Neural progenitor cell (in vitro differentiated cells): Measurements from ENCODE around the gene TMEM14C.

Experiments used
- CTCF ChIP-seq: fragments of 200-600 bp; sonication (generic); IDR thresholded peaks from 2 replicates; pipeline ENCODE4 v1.5.1; 2017; ENCODE audit warnings: antibody characterized with exemption, mild to moderate bottlenecking
- EZH2 ChIP-seq: fragments of 200-600 bp; sonication (generic); IDR thresholded peaks from 2 replicates; pipeline ENCODE4 v1.6.1; 2017; ENCODE audit warnings: antibody characterized with exemption, mild to moderate bottlenecking, moderate library complexity
- EZH2phosphoT487 ChIP-seq: fragments of 200-600 bp; sonication (generic); IDR thresholded peaks from 2 replicates; pipeline ENCODE4 v1.6.1; 2017; ENCODE audit warnings: antibody characterized with exemption

GRCh38 chr6:10681795-10682194 lies 41.1 kb upstream of the TMEM14C start:
- TF ChIP-seq CTCF (no peak), EZH2 (no peak), EZH2phosphoT487 (no peak)
